Measurements from ENCODE around the gene BCKDHB.

The BCKDHB gene

DNA sequence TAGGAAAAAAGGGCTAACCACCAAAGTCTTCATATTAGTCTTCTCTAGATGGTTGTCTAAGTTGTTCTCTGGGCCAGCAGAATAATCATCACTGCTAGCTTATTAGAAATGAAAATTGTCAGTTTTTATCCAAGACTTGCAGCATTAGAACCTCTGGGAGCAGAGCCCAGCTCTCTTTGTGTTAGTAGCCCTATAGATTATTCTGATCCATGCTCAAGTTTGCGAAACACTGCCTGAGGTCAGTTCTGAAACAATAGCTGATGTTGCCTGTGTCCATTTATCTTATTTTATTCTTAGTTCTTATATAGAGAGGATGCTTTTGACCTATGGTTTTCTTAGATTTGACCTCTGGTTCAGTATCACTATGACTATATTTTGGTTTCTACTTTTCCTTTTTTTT, 66.9 kb downstream of the BCKDHB start:
- Histone ChIP-seq H4K8ac (ENCODE audit: low read depth, low read length) (no peak overlapping the region), H3K4me3 (ENCODE audit: low read depth, low read length) (no peak overlapping the region), H4K91ac (ENCODE audit: low read depth, low read length) (no peak overlapping the region), H2BK12ac (ENCODE audit: low read length) (no peak overlapping the region), H3K36me3 (ENCODE audit: control insufficient read depth in 1 of 2, insufficient read depth in 2 of 2, low read length in 2 of 2) (peaks cover 0 to 3% of the 10 kb centered on the region in 2 experiments), H2AFZ (ENCODE audit: insufficient read depth, low read length, poor library complexity) (no peak overlapping the region), H2BK5ac (ENCODE audit: low read depth, low read length, poor library complexity) (no peak overlapping the region), H3K79me1 (ENCODE audit: low read length) (no peaks in the 10 kb centered on the region), H3K14ac (ENCODE audit: low read length) (no peak overlapping the region), H3K4ac (ENCODE audit: low read depth, low read length) (no peak overlapping the region), H3K23ac (ENCODE audit: low read length) (no peak overlapping the region), H3K9ac (ENCODE audit: low read length) (no peak overlapping the region), H3K9me3 (ENCODE audit: insufficient read depth, low read depth, low read length) (no peaks in the 10 kb centered on the region), H3K4me1 (ENCODE audit: control insufficient read depth in 1 of 2, insufficient read depth in 2 of 2, low read length in 2 of 2) (no peaks in the 10 kb centered on the region), H3K27ac (ENCODE audit: low read depth, low read length) (no peak overlapping the region), H3K27me3 (ENCODE audit: insufficient read depth, low read length) (no peaks in the 10 kb centered on the region), H3K4me2 (ENCODE audit: low read length) (no peak overlapping the region), H3K18ac (ENCODE audit: low read length) (no peak overlapping the region), H4K12ac (ENCODE audit: low read depth, low read length) (no peak overlapping the region), H2AK5ac (ENCODE audit: low read length) (no peak overlapping the region), H3K79me2 (ENCODE audit: control insufficient read depth, insufficient read depth, low read length, poor library complexity) (no peaks in the 10 kb centered on the region), H2BK120ac (ENCODE audit: insufficient read depth, low read length, poor library complexity) (no peak overlapping the region)
- no CpG with 5 or more reads among the region's 1 CpG for WGBS (ENCODE audit: extremely low coverage, insufficient coverage, insufficient read length)
- no peak for DNase-seq

DNA sequence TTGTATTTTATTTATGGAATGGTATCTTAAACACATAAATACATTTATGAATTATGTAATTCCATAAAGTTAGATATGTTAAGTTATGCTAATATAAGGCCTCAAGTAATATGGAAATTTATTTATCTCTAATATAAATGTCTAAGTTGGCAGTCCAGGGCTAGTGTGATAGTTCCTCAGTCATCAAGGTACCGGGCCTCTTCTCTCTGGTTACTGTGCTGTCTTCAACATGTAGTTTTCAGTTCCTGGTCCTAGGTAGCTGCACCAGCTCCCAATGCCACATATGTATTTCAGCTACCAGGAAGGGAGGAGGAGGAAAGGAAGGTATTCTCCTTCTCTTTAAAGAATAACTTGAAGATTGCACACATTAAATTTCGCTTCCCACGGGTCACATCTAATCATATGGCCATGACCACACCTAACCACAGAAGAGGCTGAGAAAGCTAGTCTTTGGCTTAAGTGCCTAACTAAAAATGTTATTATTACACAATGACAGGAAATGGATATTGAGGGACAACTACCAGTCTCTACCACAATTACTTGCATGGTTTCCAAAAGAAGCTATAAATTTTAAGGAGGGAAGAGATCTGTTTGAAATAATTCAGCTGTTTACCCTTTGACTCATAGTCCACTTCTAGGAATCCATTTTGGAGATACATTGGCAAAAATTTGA, 68.6 kb downstream of the BCKDHB start:
- H3K36me3 ChIP-seq (ENCODE audit: control insufficient read depth in 1 of 2, insufficient read depth in 2 of 2, low read length in 2 of 2) = peaks cover 2 to 3% of the 10 kb centered on the region in 2 experiments
- H2BK12ac ChIP-seq (ENCODE audit: low read length) = no peak overlapping the region
- no peak overlapping the region for H4K8ac ChIP-seq (ENCODE audit: low read depth, low read length)
- no peaks in the 10 kb centered on the region for H3K9me3 ChIP-seq (ENCODE audit: insufficient read depth, low read depth, low read length)
- no peak overlapping the region for H3K4me2 ChIP-seq (ENCODE audit: low read length)
- no peak overlapping the region for H2BK120ac ChIP-seq (ENCODE audit: insufficient read depth, low read length, poor library complexity)
- no peaks in the 10 kb centered on the region for H3K4me1 ChIP-seq (ENCODE audit: control insufficient read depth in 1 of 2, insufficient read depth in 2 of 2, low read length in 2 of 2)
- H3K9ac ChIP-seq (ENCODE audit: low read length) = no peak overlapping the region
- no peak overlapping the region for H2AFZ ChIP-seq (ENCODE audit: insufficient read depth, low read length, poor library complexity)
- H3K14ac ChIP-seq (ENCODE audit: low read length) = no peak overlapping the region
- no peak overlapping the region for H2AK5ac ChIP-seq (ENCODE audit: low read length)
- no peak overlapping the region for H3K18ac ChIP-seq (ENCODE audit: low read length)
- no peak overlapping the region for H3K4ac ChIP-seq (ENCODE audit: low read depth, low read length)
- no peak overlapping the region for H2BK5ac ChIP-seq (ENCODE audit: low read depth, low read length, poor library complexity)
- H3K23ac ChIP-seq (ENCODE audit: low read length) = no peak overlapping the region
- no peak overlapping the region for H4K91ac ChIP-seq (ENCODE audit: low read depth, low read length)
- no peaks in the 10 kb centered on the region for H3K27me3 ChIP-seq (ENCODE audit: insufficient read depth, low read length)
- no CpG with 5 or more reads among the region's 3 CpGs for WGBS (ENCODE audit: extremely low coverage, insufficient coverage, insufficient read length)
- no peak overlapping the region for H3K4me3 ChIP-seq (ENCODE audit: low read depth, low read length)
- H3K79me2 ChIP-seq (ENCODE audit: control insufficient read depth, insufficient read depth, low read length, poor library complexity) = no peaks in the 10 kb centered on the region
- no peak overlapping the region for H3K27ac ChIP-seq (ENCODE audit: low read depth, low read length)
- no peak for DNase-seq
- no peak overlapping the region for H4K12ac ChIP-seq (ENCODE audit: low read depth, low read length)
- H3K79me1 ChIP-seq (ENCODE audit: low read length) = no peaks in the 10 kb centered on the region

DNA sequence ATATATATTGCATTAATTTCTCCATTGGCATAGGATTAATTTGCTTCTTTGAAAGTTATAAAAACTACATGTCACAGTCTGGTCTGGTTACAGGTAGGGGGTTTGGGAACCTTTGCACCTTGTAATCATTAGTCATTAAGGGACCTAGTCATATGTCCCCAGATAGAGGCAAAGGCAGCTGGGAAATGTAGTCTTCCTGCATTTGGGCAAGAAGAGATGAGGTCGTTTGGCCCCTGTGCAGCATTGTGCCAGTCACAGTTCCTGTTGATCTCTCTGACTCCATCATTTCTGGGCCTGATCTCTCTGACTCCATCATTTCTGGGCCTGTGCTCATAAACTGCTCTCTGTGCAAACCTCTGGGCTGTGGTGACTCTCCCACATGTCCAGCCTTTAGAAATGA, 73.2 kb downstream of the BCKDHB start:
- no peaks in the 10 kb centered on the region for H3K79me1 ChIP-seq (ENCODE audit: low read length)
- no peak overlapping the region for H2BK5ac ChIP-seq (ENCODE audit: low read depth, low read length, poor library complexity)
- no peak overlapping the region for H3K9ac ChIP-seq (ENCODE audit: low read length)
- no peak overlapping the region for H2AFZ ChIP-seq (ENCODE audit: insufficient read depth, low read length, poor library complexity)
- no peak overlapping the region for H3K18ac ChIP-seq (ENCODE audit: low read length)
- no peak overlapping the region for H3K27ac ChIP-seq (ENCODE audit: low read depth, low read length)
- H3K79me2 ChIP-seq (ENCODE audit: control insufficient read depth, insufficient read depth, low read length, poor library complexity) = no peaks in the 10 kb centered on the region
- H3K9me3 ChIP-seq (ENCODE audit: insufficient read depth, low read depth, low read length) = no peaks in the 10 kb centered on the region
- H3K4me2 ChIP-seq (ENCODE audit: low read length) = no peak overlapping the region
- H2BK12ac ChIP-seq (ENCODE audit: low read length) = no peak overlapping the region
- H3K4me1 ChIP-seq (ENCODE audit: control insufficient read depth in 1 of 2, insufficient read depth in 2 of 2, low read length in 2 of 2) = no peaks in the 10 kb centered on the region
- no peak overlapping the region for H4K12ac ChIP-seq (ENCODE audit: low read depth, low read length)
- H3K4me3 ChIP-seq (ENCODE audit: low read depth, low read length) = no peak overlapping the region
- H2AK5ac ChIP-seq (ENCODE audit: low read length) = no peak overlapping the region
- no peak overlapping the region for H3K4ac ChIP-seq (ENCODE audit: low read depth, low read length)
- DNase-seq = no peak
- no peak overlapping the region for H3K23ac ChIP-seq (ENCODE audit: low read length)
- H3K14ac ChIP-seq (ENCODE audit: low read length) = no peak overlapping the region
- no peak overlapping the region for H4K91ac ChIP-seq (ENCODE audit: low read depth, low read length)
- H4K8ac ChIP-seq (ENCODE audit: low read depth, low read length) = no peak overlapping the region
- H3K36me3 ChIP-seq (ENCODE audit: control insufficient read depth in 1 of 2, insufficient read depth in 2 of 2, low read length in 2 of 2) = peaks cover 2 to 3% of the 10 kb centered on the region in 2 experiments
- no peaks in the 10 kb centered on the region for H3K27me3 ChIP-seq (ENCODE audit: insufficient read depth, low read length)
- WGBS (ENCODE audit: extremely low coverage, insufficient coverage, insufficient read length) = no CpG with 5 or more reads among the region's 1 CpG
- no peak overlapping the region for H2BK120ac ChIP-seq (ENCODE audit: insufficient read depth, low read length, poor library complexity)

GRCh38 chr6:80181352-80182081, 75.0 kb downstream of the BCKDHB start:
- Histone ChIP-seq H3K9me3 (ENCODE audit: insufficient read depth, low read depth, low read length) (no peaks in the 10 kb centered on the region), H2BK120ac (ENCODE audit: insufficient read depth, low read length, poor library complexity) (no peak overlapping the region), H3K18ac (ENCODE audit: low read length) (no peak overlapping the region), H2AFZ (ENCODE audit: insufficient read depth, low read length, poor library complexity) (no peak overlapping the region), H3K9ac (ENCODE audit: low read length) (peak overlapping the region; percentile 5), H3K27me3 (ENCODE audit: insufficient read depth, low read length) (no peaks in the 10 kb centered on the region), H3K4me3 (ENCODE audit: low read depth, low read length) (no peak overlapping the region), H4K8ac (ENCODE audit: low read depth, low read length) (no peak overlapping the region), H4K12ac (ENCODE audit: low read depth, low read length) (no peak overlapping the region), H2BK12ac (ENCODE audit: low read length) (no peak overlapping the region), H3K4me1 (ENCODE audit: control insufficient read depth in 1 of 2, insufficient read depth in 2 of 2, low read length in 2 of 2) (peaks cover 3 to 5% of the 10 kb centered on the region in 2 experiments), H3K23ac (ENCODE audit: low read length) (no peak overlapping the region), H3K79me2 (ENCODE audit: control insufficient read depth, insufficient read depth, low read length, poor library complexity) (no peaks in the 10 kb centered on the region), H3K4me2 (ENCODE audit: low read length) (no peak overlapping the region), H3K79me1 (ENCODE audit: low read length) (no peaks in the 10 kb centered on the region), H3K36me3 (ENCODE audit: control insufficient read depth in 1 of 2, insufficient read depth in 2 of 2, low read length in 2 of 2) (peaks cover 0 to 2% of the 10 kb centered on the region in 2 experiments), H2BK5ac (ENCODE audit: low read depth, low read length, poor library complexity) (no peak overlapping the region), H3K27ac (ENCODE audit: low read depth, low read length) (no peak overlapping the region), H3K4ac (ENCODE audit: low read depth, low read length) (no peak overlapping the region), H4K91ac (ENCODE audit: low read depth, low read length) (no peak overlapping the region), H3K14ac (ENCODE audit: low read length) (no peak overlapping the region), H2AK5ac (ENCODE audit: low read length) (no peak overlapping the region)
- DNase-seq = no peak
- WGBS (ENCODE audit: extremely low coverage, insufficient coverage, insufficient read length) = no CpG with 5 or more reads among the region's 4 CpGs
